Body of pancreas (tissue), 4 donors: ENCODE measurements around the gene RASGEF1C. TPM values are rescaled to one million over a fixed set of nuclear protein-coding genes. Genes with fewer than 3 reads are reported as not detected.
A peak's percentile ranks its signal among the peaks of the same experiment; 100 is the strongest.

Experiments used
- ATAC-seq: fragments of 150-250 bp; one replicate; pipeline ENCODE4 v1.9.1; 2016
- DNase-seq, 4 donors: peaks; one replicate each; pipeline ENCODE4 v3.0.0-alpha.2; 2019
- H3K27ac ChIP-seq, 4 donors: fragments of 200-600 bp; sonication (generic); 1 replicate in 3 of 4; 2 replicates in 1 of 4; pipeline versions ENCODE4 v1.5.1 to v1.6.1; 2016 to 2019; ENCODE audit warnings: mild to moderate bottlenecking in 1 of 4, mixed read lengths in 1 of 4, moderate library complexity in 1 of 4
- H3K27me3 ChIP-seq, 2 donors: fragments of 200-600 bp; sonication (generic); one replicate each; pipeline ENCODE4 v1.6.0; 2016; ENCODE audit warnings: mild to moderate bottlenecking in 1 of 2
- H3K36me3 ChIP-seq, 2 donors: fragments of 200-600 bp; sonication (generic); replicated peaks in 1 of 2; 2 replicates each; pipeline ENCODE4 v1.5.1; 2016; ENCODE audit warnings: low read depth in 2 of 2; ENCODE audit not compliant: insufficient read depth in 1 of 2
- H3K4me1 ChIP-seq: fragments of 200-600 bp; sonication (generic); one replicate; pipeline ENCODE4 v1.6.0; 2016
- H3K4me3 ChIP-seq, 2 donors: fragments of 200-600 bp; sonication (generic); 1 replicate in 1 of 2; 2 replicates in 1 of 2; pipeline ENCODE4 v1.5.1; 2016 to 2019
- H3K9me3 ChIP-seq, 3 donors: fragments of 200-600 bp; sonication (generic); 1 replicate in 2 of 3; 2 replicates in 1 of 3; pipeline ENCODE4 v1.5.1; 2016
- POLR2A ChIP-seq, 3 donors: fragments of 450-650 bp; IDR thresholded peaks; one replicate each; pipeline ENCODE4 v1.6.1; 2016; ENCODE audit warnings: antibody characterized with exemption in 3 of 3, mild to moderate bottlenecking in 2 of 3
- WGBS, 2 donors: methylation state at CpG; one replicate each; pipeline ENCODE4 v1.1.5; 2017; 5-methylcytosine and 5-hydroxymethylcytosine counted together
- intact Hi-C: fragments of 100-400 bp; cut with DNase I; formaldehyde crosslinking; loops from one replicate; pipeline ENCODE4 v1.15.1; 2023
- total RNA-seq, 2 donors: library from RNA; depleted of rRNA; stranded (reverse); fragments of >200 nt; gene quantifications; one replicate each; pipeline ENCODE4 v1.1.0, GENCODE V29; 2016
- TF ChIP-seq, protein P1 (sequence below), 7 experiments: fragments of 450-650 bp in 4 of 7; fragments of 200-600 bp in 3 of 7; sonication (generic) in 3 of 7; IDR thresholded peaks; one replicate each; pipeline ENCODE4 v1.5.1; 2016 to 2019; ENCODE audit warnings: antibody characterized with exemption in 7 of 7

Gene RASGEF1C
- not detected for total RNA-seq

DNA sequence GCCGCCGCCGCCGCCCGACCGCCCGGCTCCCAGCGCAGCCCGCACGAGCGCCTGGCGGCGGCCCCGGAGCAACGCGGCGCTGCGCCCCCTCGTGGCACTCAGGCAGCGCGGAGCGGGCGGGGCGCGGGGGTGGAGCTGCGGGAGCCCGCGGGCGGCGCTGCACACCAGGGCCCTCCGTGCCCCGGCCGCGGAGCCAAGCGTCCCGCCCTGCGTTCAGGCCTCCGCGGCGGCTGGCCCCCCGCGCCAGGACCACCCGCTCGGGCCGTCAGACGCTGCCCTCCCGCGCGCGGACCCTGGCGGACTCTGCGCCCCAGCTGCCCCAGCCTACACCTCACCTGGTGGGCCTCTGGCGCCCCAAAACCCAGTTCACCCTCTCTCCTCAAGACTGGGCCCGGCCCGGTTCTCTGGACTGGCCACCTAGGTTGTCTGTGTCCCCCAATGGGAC, at the start of gene RASGEF1C:
Gene RASGEF1C (minus strand): TSS at position 75 of the 445 bp plus-strand sequence. CDS start 71,159 bp downstream, outside the sequence.
- no peak within 1 kb of the TSS for H3K4me3 ChIP-seq
- no peaks in the 10 kb centered on the region for H3K9me3 ChIP-seq
- peak; percentile 64 to 78 (median 69) for DNase-seq
- TF ChIP-seq POLR2A (IDR thresholded peaks at IDR 0.05) = no peak
- TF ChIP-seq, protein P1, sequence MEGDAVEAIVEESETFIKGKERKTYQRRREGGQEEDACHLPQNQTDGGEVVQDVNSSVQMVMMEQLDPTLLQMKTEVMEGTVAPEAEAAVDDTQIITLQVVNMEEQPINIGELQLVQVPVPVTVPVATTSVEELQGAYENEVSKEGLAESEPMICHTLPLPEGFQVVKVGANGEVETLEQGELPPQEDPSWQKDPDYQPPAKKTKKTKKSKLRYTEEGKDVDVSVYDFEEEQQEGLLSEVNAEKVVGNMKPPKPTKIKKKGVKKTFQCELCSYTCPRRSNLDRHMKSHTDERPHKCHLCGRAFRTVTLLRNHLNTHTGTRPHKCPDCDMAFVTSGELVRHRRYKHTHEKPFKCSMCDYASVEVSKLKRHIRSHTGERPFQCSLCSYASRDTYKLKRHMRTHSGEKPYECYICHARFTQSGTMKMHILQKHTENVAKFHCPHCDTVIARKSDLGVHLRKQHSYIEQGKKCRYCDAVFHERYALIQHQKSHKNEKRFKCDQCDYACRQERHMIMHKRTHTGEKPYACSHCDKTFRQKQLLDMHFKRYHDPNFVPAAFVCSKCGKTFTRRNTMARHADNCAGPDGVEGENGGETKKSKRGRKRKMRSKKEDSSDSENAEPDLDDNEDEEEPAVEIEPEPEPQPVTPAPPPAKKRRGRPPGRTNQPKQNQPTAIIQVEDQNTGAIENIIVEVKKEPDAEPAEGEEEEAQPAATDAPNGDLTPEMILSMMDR (IDR thresholded peaks at IDR 0.05) = peak in 4 of 7 experiments; percentile 28 to 94 (median 62)
- peaks cover 0 to 6% of the 10 kb centered on the region in 2 donors for H3K27me3 ChIP-seq
- 24% methylated on average over 4 of the region's 55 CpGs; no CpG with 5 or more reads in 1 of the 2 donors for WGBS, 2 donors
- H3K4me1 ChIP-seq = peaks cover 14% of the 10 kb centered on the region
- intact Hi-C loops = no loop called here
- H3K27ac ChIP-seq = no peak within 1 kb of the TSS
- peak; percentile 87 for ATAC-seq
- H3K36me3 ChIP-seq = no peaks in the 10 kb centered on the region

DNA sequence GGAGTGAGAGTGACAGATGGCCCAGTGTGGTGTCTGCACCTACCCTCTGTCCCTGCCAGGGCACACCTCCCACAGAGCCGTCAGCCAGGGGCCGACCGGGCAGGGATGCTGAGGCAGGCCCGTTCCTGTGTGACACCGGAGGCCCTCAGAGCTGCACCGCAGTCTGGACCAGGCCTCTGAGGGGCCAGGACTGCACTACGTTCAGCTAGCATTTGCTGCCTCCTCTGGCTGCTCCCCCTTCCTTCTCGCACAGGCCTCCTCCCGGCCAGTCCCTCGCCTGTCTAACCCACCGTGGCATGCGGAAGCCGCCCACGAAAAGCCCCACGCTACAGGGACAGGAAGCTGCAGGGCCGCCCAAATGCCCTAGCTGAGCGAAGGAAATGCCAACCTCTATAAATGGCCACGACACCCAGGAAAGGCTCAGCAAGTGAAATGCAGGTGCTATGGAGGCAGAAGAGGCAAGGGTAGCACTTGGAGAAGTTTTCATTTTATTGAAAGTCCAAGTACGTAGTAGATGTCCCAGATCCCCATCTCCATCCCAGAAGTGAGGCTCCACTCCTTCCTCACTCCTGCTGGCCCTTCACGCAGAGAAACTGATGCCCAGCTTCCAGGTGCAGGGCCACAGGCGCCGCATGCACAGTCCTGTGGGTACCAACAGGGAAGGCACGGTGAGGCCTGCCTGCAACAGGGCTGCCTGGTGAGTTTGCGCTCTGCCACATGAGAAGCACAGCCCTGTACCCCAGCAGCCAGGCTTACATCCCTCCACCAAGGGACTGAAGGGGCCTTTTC, 44.2 kb upstream of the RASGEF1C start:
- Histone ChIP-seq H3K9me3 (peaks cover 0 to 84% (median 7%) of the 10 kb centered on the region in 3 donors), H3K4me3 (no peak overlapping the region), H3K27ac (no peak overlapping the region), H3K36me3 (peaks cover 27 to 46% of the 10 kb centered on the region in 2 donors), H3K27me3 (no peaks in the 10 kb centered on the region), H3K4me1 (no peaks in the 10 kb centered on the region)
- TF ChIP-seq, protein P1 (IDR thresholded peaks at IDR 0.05) = no peak
- no peak for TF ChIP-seq POLR2A (IDR thresholded peaks at IDR 0.05)
- ATAC-seq = no peak
- intact Hi-C loops = no loop called here
- WGBS, 2 donors = 94 to 97% methylated on average over 24 of the region's 24 CpGs
- DNase-seq = no peak

DNA sequence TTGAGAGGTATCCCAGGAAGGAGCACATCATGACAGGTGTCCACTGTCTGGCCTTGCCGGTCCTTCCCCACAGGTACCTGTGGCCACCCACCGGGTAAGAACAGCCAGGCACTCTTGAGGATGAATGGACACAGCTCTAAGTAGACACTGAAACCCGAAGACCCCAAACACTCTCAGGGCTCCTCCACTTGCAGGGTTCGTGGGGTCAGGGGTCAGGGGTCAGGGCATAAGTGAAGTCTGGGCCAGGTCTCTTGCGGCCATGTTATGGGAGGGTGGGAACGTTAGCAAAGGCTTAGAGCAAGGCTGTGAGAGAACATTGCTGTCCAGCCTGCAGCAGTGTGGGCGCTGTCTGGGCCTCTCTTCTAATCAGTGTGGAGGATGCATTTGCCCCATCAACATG, 42.9 kb upstream of the RASGEF1C start:
- Histone ChIP-seq H3K4me1 (no peaks in the 10 kb centered on the region), H3K36me3 (peaks cover 29 to 44% of the 10 kb centered on the region in 2 donors), H3K4me3 (no peak overlapping the region), H3K9me3 (peaks cover 0 to 70% (median 7%) of the 10 kb centered on the region in 3 donors), H3K27ac (no peak overlapping the region), H3K27me3 (no peaks in the 10 kb centered on the region)
- DNase-seq = no peak
- WGBS, 2 donors = 96% methylated on average over 7 of the region's 7 CpGs; no CpG with 5 or more reads in 1 of the 2 donors
- ATAC-seq = no peak
- intact Hi-C loops = no loop called here
- TF ChIP-seq, protein P1 (IDR thresholded peaks at IDR 0.05) = no peak
- TF ChIP-seq POLR2A (IDR thresholded peaks at IDR 0.05) = no peak

DNA sequence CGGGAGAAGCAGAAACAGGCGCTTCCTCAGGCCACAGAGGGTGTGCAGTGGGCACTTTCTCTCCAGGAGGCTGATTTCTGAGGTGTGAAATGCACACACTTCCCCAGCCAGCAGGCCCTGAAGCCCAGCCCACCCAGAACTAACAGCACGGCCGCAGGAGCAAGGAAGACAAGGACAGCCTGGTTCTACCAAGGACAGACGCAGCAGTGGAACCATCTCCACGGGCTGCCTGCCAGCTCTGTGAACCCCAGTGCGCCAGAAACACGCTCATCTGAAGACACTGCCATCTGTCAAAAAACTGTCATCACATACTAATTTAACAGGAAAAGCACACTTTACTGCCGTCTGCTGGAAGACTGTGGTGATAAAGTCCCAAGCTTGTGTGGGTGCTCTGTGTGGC, 42.1 kb upstream of the RASGEF1C start:
- TF ChIP-seq, protein P1 (IDR thresholded peaks at IDR 0.05) = no peak
- TF ChIP-seq POLR2A (IDR thresholded peaks at IDR 0.05) = no peak
- 91 to 92% methylated on average over 6 to 9 of the region's 9 CpGs for WGBS, 2 donors
- intact Hi-C loops = no loop called here
- Histone ChIP-seq H3K4me1 (no peaks in the 10 kb centered on the region), H3K27ac (no peak overlapping the region), H3K27me3 (no peaks in the 10 kb centered on the region), H3K4me3 (no peak overlapping the region), H3K36me3 (peaks cover 24 to 39% of the 10 kb centered on the region in 2 donors), H3K9me3 (peaks cover 0 to 63% (median 3%) of the 10 kb centered on the region in 3 donors)
- ATAC-seq (no peak), DNase-seq (no peak)
